Activated naive CD4-positive, alpha-beta T cell treated with anti-CD3 and anti-CD28 coated beads, Interleukin-2, amount 50 U/mL, for 16 hours (primary cell): ENCODE data around the gene HTR3A.

Source experiments
- DNase-seq: peaks from one replicate; pipeline ENCODE4 v3.0.0-alpha.2; 2020

The HTR3A gene

DNA sequence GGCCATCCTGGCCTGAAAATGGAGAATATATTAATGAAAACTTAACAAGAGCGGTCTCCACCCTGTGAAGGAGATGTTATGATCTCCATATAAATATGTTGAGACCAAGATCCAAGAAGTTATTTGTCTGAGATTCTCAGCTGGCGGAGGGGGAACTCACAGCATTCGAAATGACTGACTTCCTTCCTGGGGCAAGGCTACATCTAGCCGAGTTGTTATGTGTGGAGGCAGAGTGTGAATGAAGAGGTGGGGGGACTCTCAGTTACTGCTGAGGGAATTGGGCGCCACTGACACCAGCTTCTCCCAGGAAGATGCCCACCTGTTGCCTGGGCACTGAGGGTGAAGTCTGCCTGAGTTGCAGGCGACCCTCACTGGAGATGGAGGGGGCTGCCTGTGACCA, 5.9 kb downstream of the HTR3A start:
- DNase-seq, result no peak

- DNase-seq, result no peak
These were observed 7.4 kb downstream of the HTR3A start for GRCh38 chr11:113982306-113982705.

DNA sequence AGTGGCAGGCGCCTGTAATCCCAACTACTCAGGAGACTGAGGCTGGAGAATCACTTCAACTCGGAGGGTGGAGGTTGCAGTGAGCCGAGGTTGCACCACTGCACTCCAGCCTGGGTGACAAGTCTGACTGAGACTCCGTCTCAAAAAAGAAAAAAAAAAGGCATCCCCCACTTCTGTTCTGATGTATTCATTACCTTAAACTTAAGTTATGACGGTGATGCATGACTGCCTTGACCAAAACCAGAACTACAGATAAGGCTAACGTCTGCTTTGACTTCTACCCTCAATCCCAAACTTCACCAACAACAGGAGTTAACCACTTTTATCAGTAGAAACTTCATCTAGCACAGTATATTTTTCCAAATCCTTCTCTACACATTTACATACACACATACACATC, 9.9 kb downstream of the HTR3A start:
- no peak for DNase-seq

- no peak for DNase-seq
These were observed 11.0 kb downstream of the HTR3A start for GRCh38 chr11:113985906-113986305.

DNA sequence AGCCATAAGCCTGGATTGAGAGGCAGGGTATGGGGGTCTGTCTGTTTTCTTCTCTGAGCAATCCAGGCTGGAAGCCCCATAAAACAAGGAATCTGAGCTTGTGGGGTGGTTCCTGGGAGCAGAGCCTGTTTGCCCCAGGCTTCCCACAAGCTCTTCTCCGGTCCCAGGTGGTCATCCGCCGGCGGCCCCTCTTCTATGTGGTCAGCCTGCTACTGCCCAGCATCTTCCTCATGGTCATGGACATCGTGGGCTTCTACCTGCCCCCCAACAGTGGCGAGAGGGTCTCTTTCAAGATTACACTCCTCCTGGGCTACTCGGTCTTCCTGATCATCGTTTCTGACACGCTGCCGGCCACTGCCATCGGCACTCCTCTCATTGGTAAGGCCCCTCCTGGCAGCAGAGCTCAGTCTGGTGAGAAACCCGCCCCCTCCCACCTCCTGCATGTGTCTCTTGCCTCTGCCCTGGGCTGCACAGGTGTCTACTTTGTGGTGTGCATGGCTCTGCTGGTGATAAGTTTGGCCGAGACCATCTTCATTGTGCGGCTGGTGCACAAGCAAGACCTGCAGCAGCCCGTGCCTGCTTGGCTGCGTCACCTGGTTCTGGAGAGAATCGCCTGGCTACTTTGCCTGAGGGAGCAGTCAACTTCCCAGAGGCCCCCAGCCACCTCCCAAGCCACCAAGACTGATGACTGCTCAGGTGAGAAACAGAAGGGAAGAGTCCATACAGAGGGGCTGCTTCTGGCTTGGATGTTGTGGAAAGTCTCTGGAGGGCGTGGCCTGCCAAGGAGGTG, 11.6 kb downstream of the HTR3A start:
- DNase-seq, result no peak

- no peak for DNase-seq
These were observed 14.5 kb downstream of the HTR3A start for GRCh38 chr11:113989381-113989780.

- DNase-seq, result no peak
These were observed 15.0 kb downstream of the HTR3A start for GRCh38 chr11:113989916-113990315.

DNA sequence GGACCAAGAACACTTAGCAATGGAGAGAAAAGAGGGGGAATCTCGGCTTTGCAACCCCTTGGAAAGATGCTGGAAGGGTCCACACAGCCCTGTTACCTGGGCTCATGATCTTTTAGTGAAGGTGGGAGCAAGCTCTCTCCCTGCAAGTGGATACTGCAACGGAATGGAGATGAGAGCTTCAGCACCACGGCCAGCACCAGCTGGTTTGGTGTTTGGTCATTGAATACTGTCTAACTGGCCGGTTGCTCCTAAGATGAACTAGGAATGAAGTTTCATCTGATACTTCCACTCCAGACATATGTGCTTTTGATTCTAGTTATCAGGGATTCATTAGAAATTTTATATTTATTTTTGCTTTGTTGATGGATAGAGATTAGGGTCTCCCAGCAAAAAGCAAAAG, 16.3 kb downstream of the HTR3A start:
- no peak for DNase-seq

- DNase-seq, result no peak
These were observed 17.0 kb downstream of the HTR3A start for GRCh38 chr11:113991718-113992458.

DNA sequence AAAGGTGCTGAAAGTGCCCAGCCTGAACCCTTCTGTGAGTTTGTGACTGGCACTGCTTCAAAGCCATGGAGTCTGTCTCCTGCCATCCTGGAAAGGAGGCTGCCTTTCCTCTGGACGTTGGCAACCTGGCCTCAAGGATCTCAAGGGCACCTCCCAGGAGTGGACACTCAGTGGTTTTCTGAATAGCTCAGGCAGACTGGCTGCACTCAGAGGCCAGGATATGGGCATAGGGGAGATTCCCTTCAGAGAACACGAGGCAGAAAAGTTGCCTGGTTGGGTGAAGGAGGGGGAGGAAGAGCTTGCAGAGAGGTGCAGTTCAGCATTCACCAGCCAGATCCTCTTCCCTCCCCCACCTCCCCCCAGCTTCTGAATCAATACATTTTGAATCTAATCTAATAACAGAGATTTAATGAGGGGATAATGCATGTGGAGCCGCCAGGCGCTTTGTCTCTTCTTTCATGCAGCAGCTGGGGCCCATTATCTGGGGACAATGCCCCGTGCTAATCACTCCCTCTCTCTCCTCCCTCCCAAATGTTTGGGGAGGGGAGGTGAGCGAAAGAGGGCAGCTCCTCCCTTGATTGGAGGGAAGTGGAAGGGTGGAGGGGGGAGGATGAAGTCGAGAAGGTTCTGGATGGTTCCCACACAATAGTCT, 17.7 kb downstream of the HTR3A start:
- DNase-seq, result no peak

GRCh38 chr11:113994077-113994954, 19.4 kb downstream of the HTR3A start:
- DNase-seq, result peak; percentile 28

- DNase-seq, result no peak
These were observed 22.6 kb downstream of the HTR3A start for GRCh38 chr11:113997473-113997872.

- no peak for DNase-seq
These were observed 23.7 kb downstream of the HTR3A start for GRCh38 chr11:113998574-113998973.

- DNase-seq, result no peak
These were observed 25.6 kb downstream of the HTR3A start for GRCh38 chr11:114000526-114000925.

DNA sequence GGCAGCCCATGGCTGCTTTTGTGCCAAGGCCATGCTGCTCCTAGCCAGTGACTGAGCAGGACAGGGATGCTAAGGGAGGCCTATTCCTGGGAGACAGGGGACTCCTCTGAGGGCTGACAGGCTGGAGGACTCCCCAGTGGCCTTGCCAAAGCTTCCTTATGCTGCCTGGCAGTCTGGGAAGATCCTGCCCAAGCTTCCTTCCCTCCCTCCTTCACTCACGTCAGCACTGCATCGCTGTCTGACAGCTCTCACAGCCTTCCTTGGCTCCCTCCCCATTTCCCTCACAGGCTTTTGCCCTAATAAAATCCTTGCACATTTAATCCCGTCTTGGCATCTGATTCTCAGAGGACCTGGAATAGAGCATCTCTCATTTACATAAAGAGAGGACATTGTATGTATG, 26.5 kb downstream of the HTR3A start:
- DNase-seq, result no peak

DNA sequence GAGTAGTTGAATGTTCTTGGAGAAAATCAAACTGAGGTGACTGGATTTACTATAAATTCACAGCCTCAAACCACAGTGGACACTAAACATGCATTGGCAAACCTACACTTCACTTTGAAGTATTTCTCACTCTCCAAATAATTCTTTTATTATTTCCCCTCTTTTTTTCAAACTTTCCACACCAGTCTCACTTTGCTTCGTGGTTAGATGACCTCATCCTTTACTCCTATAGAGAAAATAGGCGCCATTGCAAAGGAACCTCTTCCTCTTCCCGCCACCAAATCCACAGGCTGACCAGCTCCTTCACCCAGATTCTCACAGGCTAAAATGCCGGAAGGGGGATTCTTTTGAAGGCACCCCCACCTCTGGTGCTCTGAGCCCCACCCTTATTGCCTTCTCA, 33.4 kb downstream of the HTR3A start:
- DNase-seq, result no peak

GRCh38 chr11:114010931-114011330, 36.0 kb downstream of the HTR3A start:
- DNase-seq, result no peak

- no peak for DNase-seq
These were observed 36.5 kb downstream of the HTR3A start for GRCh38 chr11:114011443-114011842.

GRCh38 chr11:114015117-114015516, 40.2 kb downstream of the HTR3A start:
- no peak for DNase-seq

DNA sequence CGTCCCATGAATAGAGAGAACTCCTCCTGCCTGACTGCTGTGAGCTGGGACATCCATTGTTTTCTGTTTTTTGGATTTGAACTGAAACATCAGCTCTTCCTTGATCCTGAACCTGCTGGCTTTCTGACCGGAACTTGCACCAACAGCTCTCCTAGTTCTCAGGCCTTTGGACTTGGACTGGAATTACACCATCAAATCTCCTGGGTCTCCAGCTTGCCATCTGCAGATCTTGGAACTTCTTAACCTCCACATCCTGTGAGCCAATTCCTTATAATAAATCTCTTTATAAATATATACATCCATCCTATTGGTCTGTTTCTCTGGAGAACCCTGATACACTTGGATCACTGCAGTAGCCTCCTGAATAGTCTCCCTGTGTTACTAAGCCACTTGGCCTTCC, 42.1 kb downstream of the HTR3A start:
- DNase-seq, result no peak

DNA sequence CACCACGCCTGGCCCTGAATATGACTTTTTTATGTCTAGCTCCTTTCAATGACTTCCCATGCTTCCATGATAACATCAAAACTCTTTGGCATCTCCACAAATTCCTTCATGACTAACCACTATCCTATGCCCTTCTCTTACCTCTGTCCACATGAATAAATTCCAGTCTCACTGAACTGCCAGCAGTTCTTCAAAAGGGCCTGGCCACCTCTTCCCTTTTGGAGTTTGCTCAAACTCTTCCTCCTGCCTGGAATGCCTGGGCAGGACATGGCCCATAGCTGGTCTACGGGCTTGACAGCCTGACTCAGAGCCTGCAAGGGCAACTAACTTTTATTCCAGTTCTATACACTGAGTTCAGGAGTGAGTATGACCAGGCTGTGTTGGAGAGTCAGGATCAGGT, 42.8 kb downstream of the HTR3A start:
- DNase-seq, result no peak

- DNase-seq, result no peak
These were observed 44.1 kb downstream of the HTR3A start for GRCh38 chr11:114019046-114019445.

GRCh38 chr11:114019574-114019973, 44.7 kb downstream of the HTR3A start:
- DNase-seq, result no peak
